ENCODE measurements around the gene SLC6A18.

SLC6A18 gene

GRCh38 chr5:1219098-1219767, 5.9 kb upstream of the SLC6A18 start:
- Histone ChIP-seq H3K4me1 (ENCODE audit: control insufficient read depth, insufficient read depth, low read length) (no peaks in the 10 kb centered on the region), H3K9me3 (ENCODE audit: control insufficient read depth, insufficient read depth, low read depth, low read length) (no peaks in the 10 kb centered on the region), H3K27ac (ENCODE audit: extremely low read depth, low read depth, low read length) (no peak overlapping the region), H3K36me3 (ENCODE audit: control insufficient read depth in 2 of 2, insufficient read depth in 1 of 2, low read length in 2 of 2) (no peaks in the 10 kb centered on the region), H3K4me3 (ENCODE audit: low read depth, low read length) (no peak overlapping the region)
- TF ChIP-seq ZNF16 (tag by site-specific recombination; IDR thresholded peaks at IDR 0.05; ENCODE audit: low read depth) (no peak), MYNN (tag by site-specific recombination; IDR thresholded peaks at IDR 0.05; ENCODE audit: borderline replicate concordance) (no peak), ZNF114 (tag by site-specific recombination; IDR thresholded peaks at IDR 0.05) (no peak), ZNF544 (tag by site-specific recombination; IDR thresholded peaks at IDR 0.05) (no peak)
- CTCF ChIA-PET: interaction anchor here (1.1 to 1.6 kb wide), 2 partner anchors 45 to 51 kb away, joined by 5 to 9 read pairs; no protein-coding TSS in a partner anchor
- POLR2A ChIA-PET: interaction anchor here (1.1 to 1.4 kb wide), 2 partner anchors 8 to 15 kb away, joined by 3 to 4 read pairs; no protein-coding TSS in a partner anchor

- no peaks in the 10 kb centered on the region for H3K36me3 ChIP-seq (ENCODE audit: control insufficient read depth in 2 of 2, insufficient read depth in 1 of 2, low read length in 2 of 2)
- H3K4me1 ChIP-seq (ENCODE audit: control insufficient read depth, insufficient read depth, low read length): no peaks in the 10 kb centered on the region
- H3K9me3 ChIP-seq (ENCODE audit: control insufficient read depth, insufficient read depth, low read depth, low read length): no peaks in the 10 kb centered on the region
- TF ChIP-seq ZNF266 (tag by site-specific recombination; IDR thresholded peaks at IDR 0.05; ENCODE audit: low read depth): no peak
- no peak for TF ChIP-seq ZNF792 (tag by site-specific recombination; IDR thresholded peaks at IDR 0.05)
- no peak for TF ChIP-seq REST (tag by site-specific recombination; IDR thresholded peaks at IDR 0.05)
- no peak for TF ChIP-seq ZNF623 (tag by site-specific recombination; IDR thresholded peaks at IDR 0.05)
- TF ChIP-seq ZNF660 (tag by site-specific recombination; IDR thresholded peaks at IDR 0.05): no peak
- TF ChIP-seq ZNF148 (tag by site-specific recombination; IDR thresholded peaks at IDR 0.05; ENCODE audit: borderline replicate concordance): no peak
- POLR2A ChIA-PET: interaction anchor here (1.1 kb wide), 1 partner anchor 15 kb away, joined by 3 read pairs; no protein-coding TSS in a partner anchor
- H3K27ac ChIP-seq (ENCODE audit: extremely low read depth, low read depth, low read length): no peak overlapping the region
- no peak overlapping the region for H3K4me3 ChIP-seq (ENCODE audit: low read depth, low read length)
- CTCF ChIA-PET: interaction anchor here (1.1 to 1.6 kb wide), 3 partner anchors 45 to 51 kb away, joined by 5 to 9 read pairs (median 6); no protein-coding TSS in a partner anchor
These were observed 5.4 kb upstream of the SLC6A18 start for GRCh38 chr5:1219768-1220100.

GRCh38 chr5:1220351-1220750, 4.8 kb upstream of the SLC6A18 start:
- Histone ChIP-seq H3K4me1 (ENCODE audit: control insufficient read depth, insufficient read depth, low read length) (no peaks in the 10 kb centered on the region), H3K9me3 (ENCODE audit: control insufficient read depth, insufficient read depth, low read depth, low read length) (no peaks in the 10 kb centered on the region), H3K36me3 (ENCODE audit: control insufficient read depth in 2 of 2, insufficient read depth in 1 of 2, low read length in 2 of 2) (no peaks in the 10 kb centered on the region), H3K27ac (ENCODE audit: extremely low read depth, low read depth, low read length) (no peak overlapping the region), H3K4me3 (ENCODE audit: low read depth, low read length) (no peak overlapping the region)
- TF ChIP-seq REST (tag by site-specific recombination; IDR thresholded peaks at IDR 0.05) (no peak), GLIS1 (tag by site-specific recombination; IDR thresholded peaks at IDR 0.05) (no peak), RBAK (tag by site-specific recombination; IDR thresholded peaks at IDR 0.05) (no peak), ZNF274 (IDR thresholded peaks at IDR 0.05; ENCODE audit: low read length) (no peak), ZNF274 (tag by site-specific recombination; IDR thresholded peaks at IDR 0.05; ENCODE audit: borderline replicate concordance) (no peak), ZNF18 (tag by site-specific recombination; IDR thresholded peaks at IDR 0.05) (no peak), ZNF223 (tag by site-specific recombination; IDR thresholded peaks at IDR 0.05) (no peak), ZNF624 (tag by site-specific recombination; IDR thresholded peaks at IDR 0.05) (no peak), ZNF175 (tag by site-specific recombination; IDR thresholded peaks at IDR 0.05) (no peak), KLF8 (tag by site-specific recombination; IDR thresholded peaks at IDR 0.05) (no peak), ZNF394 (tag by site-specific recombination; IDR thresholded peaks at IDR 0.05; ENCODE audit: borderline replicate concordance) (no peak)
- ChIA-PET POLR2A (no interaction called here), CTCF (interaction anchor here (1.1 to 1.6 kb wide), 2 partner anchors 46 to 52 kb away, joined by 6 to 9 read pairs; no protein-coding TSS in a partner anchor)
